GM21367 (cell line): ENCODE data around the gene GPSM3.
"Not testable (repeated sequence)": the region's sequence is repeated elsewhere in the genome, so short reads cannot be mapped to it uniquely, and the experiment has no call there.

Source experiments
- ATAC-seq: cut with Tn5 transposase; IDR thresholded peaks from one replicate; pipeline ENCODE4 v1.9.1; 2021; ENCODE audit not compliant: unreplicated experiment

GPSM3 gene

DNA sequence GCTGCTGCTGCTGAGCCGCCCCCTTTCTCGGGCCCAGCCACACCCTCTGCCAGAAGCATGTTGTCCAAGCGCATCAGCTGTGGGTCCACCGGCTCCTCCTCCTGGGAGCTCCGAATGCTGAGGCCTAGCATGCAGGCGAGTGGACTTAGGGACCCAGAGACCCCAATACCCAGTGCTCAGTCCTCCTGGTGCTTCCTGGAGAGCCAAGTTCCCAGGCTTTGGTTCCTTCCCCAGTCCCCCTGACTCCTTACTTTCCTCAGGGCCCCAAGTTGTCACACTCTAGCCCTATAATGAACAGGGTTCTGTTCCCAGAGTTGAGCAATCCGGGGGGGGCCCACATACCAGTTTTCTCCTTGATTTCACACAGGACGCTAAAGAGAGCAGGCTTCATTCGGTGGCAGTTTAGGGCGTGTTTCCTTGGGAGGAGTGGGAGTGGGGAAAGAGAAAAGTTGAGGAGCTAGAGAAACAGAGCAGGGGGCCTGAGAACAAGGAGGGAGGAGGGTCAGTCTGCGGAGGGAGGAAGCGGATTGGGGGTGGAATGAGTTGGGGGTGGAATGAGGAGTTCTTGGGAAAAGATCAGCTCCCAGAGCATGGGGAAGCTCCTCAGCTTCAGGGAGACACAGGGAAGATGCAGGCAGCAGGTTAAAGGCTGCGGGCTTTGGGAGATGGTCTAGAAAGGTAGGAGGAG, 3.9 kb downstream of the GPSM3 start:
- no peak for ATAC-seq

DNA sequence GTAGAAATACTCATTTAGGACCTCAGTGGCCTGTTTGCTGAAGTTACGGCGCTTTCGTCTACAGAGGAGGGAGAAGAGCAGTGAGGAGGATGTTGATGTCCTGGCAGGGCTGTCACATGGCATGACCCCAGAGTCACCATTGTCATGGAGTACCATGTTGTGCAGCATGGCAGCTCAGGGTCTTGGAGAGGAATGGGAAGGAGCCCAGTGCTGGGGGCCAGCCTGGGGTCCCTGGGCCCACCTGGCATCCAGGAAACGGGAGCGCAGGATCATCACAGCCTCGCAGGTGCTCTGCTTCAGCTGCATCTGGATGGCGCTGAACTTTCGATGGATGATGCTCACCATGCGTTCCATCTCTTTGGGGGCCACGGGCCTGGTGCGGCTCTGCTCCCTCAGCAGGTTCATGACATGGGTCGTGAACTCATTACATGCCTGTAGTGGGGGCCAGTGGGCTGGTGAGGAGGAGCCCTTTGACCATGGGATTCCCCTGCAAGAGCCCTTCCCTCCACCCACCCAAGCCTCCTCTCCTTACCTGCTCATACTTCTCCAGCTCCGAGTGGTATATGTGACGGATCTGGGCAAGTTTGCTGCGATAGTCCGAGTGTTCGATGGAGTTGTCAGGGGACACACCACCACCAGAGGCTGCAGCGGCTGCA, 4.6 kb downstream of the GPSM3 start:
- ATAC-seq: not testable (repeated sequence)

DNA sequence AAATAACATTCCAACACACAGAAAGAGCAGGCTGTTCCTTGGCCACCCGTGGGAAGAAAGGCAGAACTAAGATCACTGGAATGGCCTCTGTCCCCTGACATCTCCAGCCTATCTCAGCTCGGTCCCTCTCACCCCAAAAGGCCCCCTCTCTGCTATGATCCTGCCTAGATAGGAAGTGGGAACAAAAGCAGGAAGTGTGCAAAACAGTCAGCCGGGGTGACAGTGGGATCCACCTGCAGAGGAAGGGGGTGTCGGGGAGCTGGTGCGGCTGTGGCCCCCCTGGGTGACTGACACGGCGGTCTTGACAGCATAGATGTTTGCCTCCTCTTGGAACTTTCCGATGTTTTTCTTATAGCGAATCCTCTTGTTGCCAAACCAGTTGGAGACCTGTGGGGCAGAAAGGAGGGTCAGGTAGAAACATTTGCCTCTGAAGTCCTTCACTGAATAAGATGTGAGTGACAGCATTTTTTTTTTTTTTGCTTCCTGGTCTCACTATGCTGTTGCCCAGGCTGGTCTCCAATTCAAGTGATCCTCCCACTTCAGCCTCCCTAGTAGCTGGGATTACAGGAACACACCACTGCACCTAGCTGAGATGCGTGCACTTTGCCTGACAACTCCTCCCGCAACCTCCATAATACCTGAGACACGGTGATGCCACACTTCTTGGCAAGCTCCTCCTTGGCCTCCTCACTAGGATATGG, 5.3 kb downstream of the GPSM3 start:
- ATAC-seq: no peak

DNA sequence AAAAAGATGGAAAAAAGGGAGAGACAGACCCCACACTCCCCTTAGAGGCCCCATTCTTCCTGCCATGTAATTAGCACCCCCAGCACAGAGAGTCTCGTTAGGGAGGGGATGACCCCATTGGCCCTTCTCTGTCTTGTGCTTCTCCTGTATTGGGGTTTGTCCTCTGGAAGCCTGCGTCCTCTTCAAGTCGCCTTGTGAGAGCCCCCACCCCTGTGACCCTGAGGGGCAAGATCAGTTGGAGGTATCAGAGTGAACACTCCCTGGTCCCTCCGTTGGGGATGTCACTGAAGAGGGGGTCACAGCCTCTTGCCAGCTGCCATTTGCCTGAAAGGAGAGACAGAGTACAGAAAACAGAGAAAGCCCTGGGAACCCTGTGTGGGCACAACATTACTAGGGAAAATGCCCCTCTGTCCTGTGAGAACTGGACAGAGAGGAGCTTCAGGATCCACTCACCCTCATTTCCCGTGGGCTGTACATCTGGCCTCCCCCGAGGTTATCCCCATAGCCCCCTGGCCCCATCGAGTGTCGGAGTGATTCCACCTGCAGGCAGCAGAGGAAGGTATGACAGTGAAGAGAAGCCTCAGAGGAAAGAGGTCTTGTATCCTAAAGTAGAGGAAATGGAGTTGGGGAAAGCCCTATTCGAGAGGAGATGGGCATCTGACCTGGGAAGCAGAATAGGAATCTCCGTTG, 6.1 kb downstream of the GPSM3 start:
- not testable (repeated sequence) for ATAC-seq

DNA sequence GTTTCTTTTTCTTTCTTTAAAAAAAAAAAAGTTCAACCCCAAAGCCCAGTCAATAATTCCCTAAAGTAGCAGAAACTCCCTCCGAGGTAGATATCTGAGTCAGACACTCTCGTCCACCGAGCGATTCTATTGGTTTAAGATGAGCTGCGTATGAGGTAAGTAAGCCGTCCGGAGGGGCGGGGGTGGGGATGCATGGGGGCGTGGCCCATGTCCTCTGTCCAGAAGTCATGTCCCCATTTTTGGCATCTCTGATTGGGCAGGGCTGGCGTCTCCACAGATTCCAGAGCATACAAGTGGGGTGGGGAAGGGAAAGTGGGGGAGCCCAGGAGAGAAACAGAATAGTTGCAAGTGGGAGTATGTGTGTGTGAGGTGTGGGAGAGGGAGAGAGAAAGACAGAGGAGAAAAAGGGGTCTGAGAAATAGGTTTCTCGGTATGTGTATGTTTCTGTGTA, 6.7 kb downstream of the GPSM3 start:
- ATAC-seq: not testable (repeated sequence)

DNA sequence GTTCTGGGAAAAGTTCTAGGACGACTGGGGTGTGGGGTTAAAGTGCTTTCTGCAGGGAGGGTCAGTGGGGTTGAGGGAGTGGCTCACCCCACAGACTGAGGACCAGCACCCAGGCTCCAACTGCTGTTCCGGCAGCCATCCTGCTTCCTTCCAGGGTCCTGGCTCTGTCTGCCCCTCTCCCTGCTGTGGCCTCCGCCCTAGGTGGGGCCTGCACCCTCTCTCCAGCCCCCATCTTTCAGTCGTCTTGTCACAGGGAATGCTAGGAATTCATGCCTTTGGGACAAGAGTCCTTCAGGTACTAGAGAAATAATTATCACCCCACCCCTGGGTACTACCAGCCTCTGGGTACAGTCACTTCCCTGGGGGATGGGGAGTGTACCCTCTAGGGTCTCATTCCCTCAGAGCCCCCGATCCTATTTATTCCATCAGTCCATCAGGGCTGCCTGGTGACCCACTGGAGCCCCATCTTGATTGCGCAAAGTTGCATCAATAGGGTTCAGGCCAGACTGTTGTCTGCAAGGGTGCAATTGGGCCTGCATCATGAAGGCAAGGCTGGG, 8.3 kb downstream of the GPSM3 start, which contains the start of gene AGER:
Gene AGER, minus strand, starts transcription at position 170 of the 557 bp plus-strand sequence. Its CDS starts 31 bp downstream, at position 139.
- no peak for ATAC-seq

DNA sequence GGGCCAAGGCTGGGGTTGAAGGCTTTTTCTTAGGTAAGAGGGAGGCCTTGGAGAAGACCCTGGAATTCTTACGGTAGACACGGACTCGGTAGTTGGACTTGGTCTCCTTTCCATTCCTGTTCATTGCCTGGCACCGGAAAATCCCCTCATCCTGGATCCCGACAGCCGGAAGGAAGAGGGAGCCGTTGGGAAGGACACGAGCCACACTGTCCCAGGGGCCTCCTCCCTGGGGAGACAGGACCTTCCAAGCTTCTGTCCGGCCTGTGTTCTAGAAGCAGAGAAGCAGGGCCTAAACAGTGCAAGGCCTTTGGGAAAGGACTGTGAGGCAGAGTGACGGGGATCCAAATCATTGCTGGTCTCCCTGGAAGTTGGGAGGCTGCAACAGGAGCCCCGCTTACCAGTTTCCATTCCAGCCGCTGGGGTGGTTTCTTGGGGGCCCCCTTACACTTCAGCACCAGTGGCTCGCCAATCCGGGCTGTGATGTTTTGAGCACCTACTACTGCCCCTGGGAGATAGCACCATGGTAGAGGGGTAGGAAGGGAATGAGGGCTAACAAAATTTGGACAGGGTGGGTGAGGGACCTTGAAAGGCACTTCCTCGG, 8.9 kb downstream of the GPSM3 start:
- no peak for ATAC-seq

DNA sequence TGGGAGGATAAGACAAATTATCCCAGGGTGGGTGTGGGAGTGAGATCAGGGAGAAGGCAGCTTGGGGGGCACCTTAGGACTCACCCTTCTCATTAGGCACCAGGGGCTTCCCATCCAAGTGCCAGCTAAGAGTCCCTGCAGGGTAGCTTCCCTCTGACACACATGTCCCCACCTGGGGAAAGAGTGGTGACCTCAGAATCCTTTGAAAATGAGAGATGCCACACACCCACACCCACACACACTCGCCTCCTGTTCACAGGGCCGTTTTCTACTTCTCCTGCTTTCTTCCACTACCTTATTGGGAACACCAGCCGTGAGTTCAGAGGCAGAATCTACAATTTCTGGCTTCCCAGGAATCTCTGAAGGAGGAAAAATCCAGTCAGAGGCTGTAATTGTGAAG, 9.4 kb downstream of the GPSM3 start:
- ATAC-seq: no peak

DNA sequence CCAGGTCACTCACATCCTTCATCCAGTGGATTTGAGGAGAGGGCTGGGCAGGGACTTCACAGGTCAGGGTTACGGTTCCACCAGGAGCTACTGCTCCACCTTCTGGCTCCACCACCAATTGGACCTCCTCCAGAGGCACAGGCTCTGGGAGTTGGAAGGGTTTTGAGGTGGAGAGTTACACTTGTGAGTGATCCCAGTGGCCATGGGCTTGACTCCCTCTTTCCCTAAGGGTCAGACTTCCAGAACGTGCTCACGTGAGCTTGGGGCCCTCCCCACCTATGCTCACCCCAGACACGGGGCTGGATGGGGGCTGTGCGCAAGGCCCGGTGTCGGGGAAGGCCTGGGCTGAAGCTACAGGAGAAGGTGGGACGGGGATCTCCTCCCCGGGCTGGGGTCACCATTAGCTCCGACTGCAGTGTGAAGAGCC, 9.9 kb downstream of the GPSM3 start:
- ATAC-seq: no peak

DNA sequence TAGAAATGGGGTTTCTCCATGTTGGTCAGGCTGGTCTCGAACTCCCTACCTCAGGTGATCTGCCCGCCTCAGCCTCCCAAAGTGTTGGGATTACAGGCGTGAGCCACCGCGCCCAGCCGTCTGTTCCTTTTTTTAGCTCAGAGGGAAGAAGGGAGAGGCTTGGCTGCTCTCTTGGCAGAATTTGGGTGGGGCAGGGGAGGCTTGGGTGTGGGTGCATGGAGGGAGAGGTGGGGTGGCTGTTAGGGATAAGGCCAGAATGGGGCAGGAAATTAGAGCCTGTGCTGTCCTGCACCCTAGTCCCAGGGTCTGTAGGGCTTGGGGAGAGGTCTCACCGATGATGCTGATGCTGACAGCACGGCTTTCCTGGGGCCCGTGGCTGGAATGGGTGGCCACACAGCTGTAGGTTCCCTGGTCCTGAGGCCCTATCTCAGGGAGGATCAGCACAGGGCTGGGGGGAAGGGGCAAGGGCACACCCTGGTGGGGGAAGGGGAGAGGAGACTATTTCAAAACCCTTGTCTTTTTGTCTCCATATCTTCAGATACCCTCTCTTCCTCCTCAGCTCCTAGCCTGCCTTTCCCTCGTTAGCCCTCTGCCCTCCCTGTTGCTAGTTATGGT, 10.4 kb downstream of the GPSM3 start:
- no peak for ATAC-seq

DNA sequence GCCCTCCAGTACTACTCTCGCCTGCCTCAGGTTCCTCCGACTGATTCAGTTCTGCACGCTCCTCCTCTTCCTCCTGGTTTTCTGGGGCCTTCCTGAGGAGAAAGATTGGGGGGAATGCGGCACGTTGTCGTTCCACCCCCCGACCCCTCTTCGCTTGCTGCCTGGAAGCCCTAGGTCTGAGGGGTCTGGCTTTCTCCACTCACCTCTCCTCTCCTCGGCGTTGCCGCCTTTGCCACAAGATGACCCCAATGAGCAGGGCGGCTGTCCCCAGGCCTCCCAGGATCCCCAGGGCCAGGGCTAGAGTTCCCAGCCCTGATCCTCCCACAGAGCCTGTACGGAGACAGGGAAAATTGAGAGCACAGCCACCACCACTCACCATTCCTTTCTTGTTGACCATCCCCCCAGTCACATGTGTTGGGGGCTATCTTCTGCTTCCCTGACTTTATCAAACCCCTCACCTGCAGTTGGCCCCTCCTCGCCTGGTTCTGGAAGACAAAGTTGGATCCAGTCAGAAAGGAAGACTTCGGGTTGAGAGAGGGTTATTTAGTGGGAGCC, 11.2 kb downstream of the GPSM3 start:
- no peak for ATAC-seq

DNA sequence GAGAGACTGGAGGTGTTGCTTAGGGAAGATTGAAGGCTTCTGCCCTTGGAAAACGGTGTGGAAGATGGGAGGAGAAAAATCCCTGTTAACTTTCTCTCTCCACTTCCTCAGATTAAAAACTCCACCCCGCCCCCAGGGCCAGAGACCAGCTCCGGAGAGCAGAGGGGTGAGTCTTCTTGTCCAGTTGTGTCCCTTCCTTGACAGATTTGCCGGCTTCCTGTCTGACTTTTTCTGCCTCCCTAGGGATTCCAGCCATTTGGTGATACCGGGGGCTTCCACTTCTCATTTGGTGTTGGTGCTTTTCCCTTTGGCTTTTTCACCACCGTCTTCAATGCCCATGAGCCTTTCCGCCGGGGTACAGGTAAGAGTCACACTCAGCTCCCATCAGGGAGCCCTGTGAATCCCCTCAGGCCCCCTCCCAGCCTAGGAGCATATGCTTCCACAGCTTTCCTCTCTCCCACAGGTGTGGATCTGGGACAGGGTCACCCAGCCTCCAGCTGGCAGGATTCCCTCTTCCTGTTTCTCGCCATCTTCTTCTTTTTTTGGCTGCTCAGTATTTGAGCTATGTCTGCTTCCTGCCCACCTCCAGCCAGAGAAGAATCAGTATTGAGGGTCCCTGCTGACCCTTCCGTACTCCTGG, 12.6 kb downstream of the GPSM3 start:
- ATAC-seq: no peak

DNA sequence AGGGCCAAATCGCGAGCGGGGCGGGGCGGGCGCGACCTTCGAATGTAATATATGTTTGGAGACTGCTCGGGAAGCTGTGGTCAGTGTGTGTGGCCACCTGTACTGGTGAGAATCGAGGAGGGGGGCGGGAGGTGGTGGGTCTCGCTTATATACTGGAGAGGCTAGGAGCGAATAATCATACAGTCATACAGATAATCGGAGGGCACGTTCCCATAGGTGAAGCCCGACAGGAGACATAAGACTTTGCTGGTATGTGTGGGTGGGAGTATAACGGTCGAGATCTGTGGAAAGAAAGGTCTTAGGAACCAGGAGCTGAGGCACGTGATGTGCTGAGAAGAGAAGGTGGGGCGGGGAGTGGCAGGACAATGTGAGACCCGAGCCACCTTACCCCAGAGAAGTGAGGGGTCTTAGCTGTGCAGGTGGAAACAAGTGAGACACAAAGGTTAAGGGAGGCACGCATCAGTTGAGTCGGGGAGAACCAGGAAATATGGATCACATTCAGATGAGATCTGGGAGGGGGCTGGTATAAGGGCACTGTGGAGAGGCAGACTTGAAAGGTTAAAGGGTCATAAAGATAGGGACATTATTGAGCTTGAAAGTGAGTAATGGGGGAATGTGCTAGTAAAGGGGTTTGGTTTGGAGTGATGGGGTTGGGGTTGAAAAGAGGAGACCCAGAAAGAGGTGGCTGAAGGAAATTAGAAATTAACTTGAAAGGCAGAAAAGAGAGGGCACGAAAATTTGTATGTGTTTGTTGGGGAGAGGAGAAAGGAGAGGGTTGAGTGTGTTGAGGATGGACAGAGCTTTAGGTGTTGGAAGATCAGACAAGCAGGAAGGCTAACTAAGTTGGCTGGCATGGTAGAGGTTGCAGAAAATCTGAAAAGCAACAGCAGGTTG, 13.6 kb downstream of the GPSM3 start:
- no peak for ATAC-seq

DNA sequence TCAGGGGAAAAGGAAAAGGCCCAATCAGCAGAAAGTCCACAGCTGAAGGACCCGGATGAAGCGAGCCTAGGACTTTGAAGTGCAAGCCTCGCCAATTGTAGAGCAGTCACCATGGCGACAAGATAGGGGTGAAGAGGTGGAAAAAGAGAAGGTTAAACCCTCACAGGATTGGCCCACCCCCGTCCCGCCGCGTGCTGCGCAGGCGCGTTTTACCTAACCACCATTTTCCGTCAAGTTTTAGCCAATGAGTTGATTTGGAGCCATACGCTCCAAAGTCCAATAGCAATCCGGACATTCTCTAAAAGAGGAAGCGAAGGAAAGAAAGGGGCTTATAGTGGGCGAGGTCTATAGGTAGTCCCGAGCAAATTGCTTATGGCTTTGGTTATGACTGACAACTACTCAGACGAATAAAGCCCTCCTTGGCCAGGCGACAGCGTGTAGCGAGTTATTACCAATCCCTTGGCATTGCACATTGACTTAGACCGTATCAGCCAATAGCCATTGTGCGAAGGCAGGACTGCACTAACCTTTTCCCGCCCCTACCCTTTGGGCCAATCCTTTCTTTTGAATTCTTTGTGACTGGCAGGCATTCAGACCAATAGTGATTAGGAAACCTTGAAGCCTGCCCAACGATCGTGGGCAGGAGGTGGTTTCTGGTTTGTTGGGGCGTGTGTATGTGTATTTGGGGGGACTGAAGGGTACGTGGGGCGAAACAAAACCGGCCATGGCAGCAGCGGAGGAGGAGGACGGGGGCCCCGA, 14.5 kb downstream of the GPSM3 start, which contains the start of gene RNF5:
Gene RNF5, plus strand, starts transcription at position 618 of the 759 bp plus-strand sequence. Its CDS starts 107 bp downstream, at position 725.
- peak; percentile 57 for ATAC-seq

DNA sequence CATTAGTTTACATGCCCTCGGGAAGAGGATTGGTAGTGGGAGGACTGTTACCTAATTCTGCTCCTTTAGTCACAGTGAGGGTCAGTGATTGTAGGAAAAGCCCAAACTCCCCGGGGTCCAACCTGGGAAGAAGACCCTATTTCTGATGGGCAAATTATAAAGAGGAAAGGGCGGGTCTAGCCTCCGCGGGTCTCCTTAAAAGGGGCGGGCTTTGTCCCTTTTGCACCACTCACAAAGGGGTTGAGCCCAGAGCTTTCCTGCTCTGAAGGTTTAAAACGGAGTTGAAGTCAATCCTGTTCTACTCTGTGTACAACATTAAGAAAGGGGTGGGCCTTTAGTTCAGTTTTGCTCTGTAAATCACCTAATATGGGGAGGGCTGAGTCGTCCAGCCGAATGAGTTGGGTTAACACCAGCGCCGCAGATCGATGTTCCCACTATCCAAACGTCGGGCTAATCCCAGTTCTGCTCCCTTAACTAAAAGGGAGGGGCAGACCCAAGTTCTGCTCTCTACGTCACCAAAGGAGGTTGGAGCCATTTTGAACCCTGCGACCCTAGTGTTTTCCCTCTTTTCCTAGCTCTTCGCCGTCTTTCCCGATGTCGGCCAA, 15.2 kb downstream of the GPSM3 start:
- ATAC-seq: peak; percentile 2

DNA sequence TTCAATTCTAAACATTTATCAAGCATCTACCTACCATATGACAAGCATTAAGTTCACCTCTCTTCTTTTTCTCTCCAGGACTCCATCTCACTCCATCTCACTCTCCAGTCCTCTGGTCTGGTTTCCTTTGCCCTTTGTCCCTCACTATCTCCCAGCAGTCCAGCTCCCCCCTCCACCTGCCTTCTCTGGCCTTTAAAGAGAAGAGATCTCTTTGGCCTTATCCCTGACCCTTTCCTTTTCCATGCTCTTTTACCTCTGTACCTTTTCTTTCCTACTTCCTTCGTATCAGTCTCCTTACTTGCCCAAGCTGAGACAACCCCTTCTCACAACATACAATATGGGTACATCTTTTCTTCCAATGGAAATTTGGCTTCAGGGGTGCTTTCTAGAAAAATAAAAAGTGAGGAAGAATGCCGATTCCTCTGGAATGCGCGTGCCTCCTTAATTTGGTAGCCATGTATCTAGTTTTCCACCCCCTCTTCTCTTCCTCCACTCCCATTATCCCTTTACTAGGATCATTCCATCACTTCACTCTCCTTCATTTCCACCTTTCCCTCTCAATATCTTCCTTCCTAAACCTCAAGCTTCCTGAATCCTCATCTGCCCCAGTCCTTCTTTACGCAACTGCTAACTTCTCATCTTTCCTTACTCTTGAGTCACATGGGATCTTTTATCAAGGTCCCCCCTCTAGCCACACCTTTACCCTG, 15.8 kb downstream of the GPSM3 start:
- ATAC-seq: no peak
